HG03159 (cell line): Measurements from ENCODE around the gene EGFR.

ENCODE experiments used
- ATAC-seq: cut with Tn5 transposase; IDR thresholded peaks from one replicate; pipeline ENCODE4 v1.9.1; 2021; ENCODE audit warnings: mild to moderate bottlenecking, moderate library complexity; ENCODE audit not compliant: unreplicated experiment

Gene EGFR

DNA sequence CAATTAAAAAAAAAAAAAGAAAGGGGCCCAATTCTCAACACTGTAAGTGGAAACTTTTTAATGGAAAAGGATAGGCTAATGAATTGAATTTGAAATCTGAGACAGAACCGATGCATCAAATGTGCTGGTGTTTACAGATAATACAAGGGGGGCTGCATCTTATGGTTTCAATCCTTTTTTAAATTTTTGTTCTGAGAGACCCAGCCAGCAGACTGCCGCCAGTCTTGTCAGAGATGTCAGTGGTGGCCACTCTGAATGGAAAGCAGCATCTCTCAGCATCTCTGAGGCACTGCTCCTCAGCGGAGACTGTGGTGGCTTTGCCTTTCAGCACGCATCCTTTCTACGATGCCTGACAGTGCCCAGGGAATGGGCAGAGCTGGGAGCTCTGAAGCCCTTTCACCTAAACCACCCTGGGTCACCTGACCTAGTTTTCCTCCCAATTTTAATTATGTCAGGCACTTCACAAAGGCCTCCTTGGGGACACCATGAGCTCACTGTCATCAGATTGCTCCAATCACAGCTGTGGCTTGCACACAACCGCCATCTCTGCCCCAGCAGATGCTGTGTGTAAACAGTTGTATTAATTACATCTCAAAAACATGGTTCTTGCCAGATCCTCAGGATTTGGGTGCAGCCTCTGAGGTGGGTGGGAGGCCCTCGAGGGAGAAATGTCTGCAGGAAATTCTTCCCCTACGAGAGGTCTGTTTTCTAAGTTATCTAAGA is 81.2 kb downstream of the EGFR start:
- ATAC-seq: no peak

DNA sequence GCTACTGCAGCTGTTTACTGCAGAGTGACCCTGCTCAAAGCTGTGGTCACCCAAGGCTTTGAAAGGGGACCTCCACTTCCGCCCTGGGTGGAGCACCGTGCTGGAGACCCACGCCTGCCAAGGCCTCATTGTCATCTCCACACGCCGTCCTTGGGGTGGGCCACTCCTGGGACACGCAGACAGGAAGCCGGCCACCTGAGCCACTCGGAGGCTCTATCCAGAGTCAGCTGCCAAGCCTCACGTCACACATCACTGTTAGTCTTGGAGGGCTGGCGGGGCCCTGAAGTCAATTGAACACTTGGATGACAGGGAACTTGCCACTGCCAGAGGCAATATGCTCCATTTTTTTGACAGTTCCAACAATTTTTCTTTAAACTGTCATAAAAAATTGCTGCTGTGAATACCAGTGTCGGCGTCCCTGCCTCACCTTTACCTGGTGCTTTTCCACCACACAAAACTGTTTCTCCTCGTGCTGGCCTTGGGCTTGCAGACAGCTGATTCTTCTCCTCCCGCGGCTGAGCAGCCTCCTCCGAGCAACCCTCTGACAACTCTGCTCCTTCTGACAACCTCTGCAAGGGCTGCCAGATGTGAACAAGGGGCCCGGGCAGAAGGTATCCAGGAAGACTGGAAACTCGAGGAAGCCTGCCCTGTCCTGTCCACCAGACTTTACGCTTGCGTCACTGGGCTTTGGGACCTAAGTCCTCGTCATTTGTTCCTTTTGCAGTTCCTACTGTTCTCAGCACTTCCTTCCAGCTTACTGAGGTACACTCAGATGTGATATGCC is 81.9 kb downstream of the EGFR start:
- no peak for ATAC-seq

- ATAC-seq: no peak
These were observed 82.5 kb downstream of the EGFR start for GRCh38 chr7:55101359-55101758.

GRCh38 chr7:55104123-55104522 is 85.3 kb downstream of the EGFR start:
- ATAC-seq: no peak

GRCh38 chr7:55104712-55105433 is 86.1 kb downstream of the EGFR start:
- no peak for ATAC-seq

DNA sequence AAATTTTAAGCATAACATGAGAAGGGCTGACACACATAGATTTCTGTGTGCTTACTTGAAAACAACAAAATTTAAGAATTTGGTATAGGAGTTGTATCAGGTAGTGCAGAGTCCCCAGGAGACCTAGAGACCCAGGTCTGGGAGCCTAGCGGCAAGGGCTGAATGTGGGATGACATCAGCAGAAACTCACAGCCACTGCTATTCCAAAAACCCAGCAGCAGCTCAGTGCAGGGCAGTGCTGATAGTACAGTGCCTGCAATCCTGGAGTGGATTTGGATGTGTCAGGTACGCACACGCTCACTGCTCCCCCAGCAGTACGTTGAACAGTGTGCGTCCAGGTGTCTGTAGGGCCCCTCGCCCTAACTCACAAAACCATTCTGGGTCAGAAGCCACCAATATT is 87.1 kb downstream of the EGFR start:
- no peak for ATAC-seq

GRCh38 chr7:55107946-55108345 is 89.1 kb downstream of the EGFR start:
- ATAC-seq: no peak

- ATAC-seq: no peak
These were observed 89.6 kb downstream of the EGFR start for GRCh38 chr7:55108401-55108800.

GRCh38 chr7:55108818-55109217 is 90.0 kb downstream of the EGFR start:
- ATAC-seq: no peak

- no peak for ATAC-seq
These were observed 90.8 kb downstream of the EGFR start for GRCh38 chr7:55109404-55110167.

GRCh38 chr7:55110282-55110992 is 91.6 kb downstream of the EGFR start:
- no peak for ATAC-seq

GRCh38 chr7:55110993-55111361 is 92.2 kb downstream of the EGFR start:
- no peak for ATAC-seq

DNA sequence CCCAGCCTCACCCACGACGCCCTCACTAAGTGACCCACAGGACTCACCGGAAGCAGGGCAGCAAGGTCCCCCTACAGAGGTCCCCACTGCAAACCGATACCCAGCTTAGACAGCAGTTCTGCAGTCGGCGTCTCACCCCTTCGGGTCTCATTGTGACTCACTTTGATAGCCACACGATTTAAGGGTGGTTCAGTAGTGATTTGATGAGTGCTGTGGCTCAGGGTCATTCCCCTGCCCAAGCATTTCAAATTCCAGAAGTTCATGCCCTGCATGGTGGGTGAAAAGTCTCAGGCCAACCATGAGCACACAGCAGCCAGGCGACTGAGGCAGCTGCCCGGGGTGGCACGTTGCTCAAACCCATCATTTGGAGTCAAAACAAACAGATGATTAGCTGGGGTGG is 93.2 kb downstream of the EGFR start:
- no peak for ATAC-seq

GRCh38 chr7:55113760-55114540 is 95.1 kb downstream of the EGFR start:
- no peak for ATAC-seq

DNA sequence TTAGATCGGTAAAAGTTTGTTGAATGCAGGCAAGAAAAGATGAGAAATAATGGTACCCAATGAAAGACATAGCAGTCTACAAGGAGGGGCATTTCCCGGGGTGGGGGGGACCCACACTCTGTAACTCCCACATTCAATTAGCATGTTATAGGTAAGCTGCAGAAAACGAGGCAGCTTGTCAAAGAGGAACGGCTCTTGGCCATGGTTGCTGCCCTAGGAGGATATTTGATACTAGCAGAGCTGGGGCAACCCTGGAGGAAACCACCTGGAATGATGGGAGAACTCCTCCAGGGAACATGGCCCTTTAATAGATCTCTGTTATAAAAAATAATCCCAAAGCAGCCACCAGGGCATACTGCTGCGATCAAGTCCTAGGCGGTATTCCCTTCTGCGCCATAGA is 98.5 kb downstream of the EGFR start:
- no peak for ATAC-seq

- ATAC-seq: no peak
These were observed 99.6 kb downstream of the EGFR start for GRCh38 chr7:55118426-55118825.

- no peak for ATAC-seq
These were observed 100.8 kb downstream of the EGFR start for GRCh38 chr7:55119571-55119970.

GRCh38 chr7:55120074-55120473 is 101.3 kb downstream of the EGFR start:
- no peak for ATAC-seq

GRCh38 chr7:55120501-55121198 is 101.8 kb downstream of the EGFR start:
- ATAC-seq: no peak
